DMS79 treated with DMSO at 0.1 percent for 48 hours (cell line): Measurements from ENCODE around the gene FUZ.

ENCODE experiments used
- DNase-seq: peaks from one replicate; lab custom pipeline; 2025; lab: John Stamatoyannopoulos, UW

FUZ gene

GRCh38 chr19:49805822-49806619 lies 7.1 kb downstream of the FUZ start:
- no peak for DNase-seq

GRCh38 chr19:49803529-49803856 lies 9.6 kb downstream of the FUZ start:
- DNase-seq = no peak

- no peak for DNase-seq
Measured at GRCh38 chr19:49802836-49803528, 10.1 kb downstream of the FUZ start.

- DNase-seq = no peak
Measured at GRCh38 chr19:49801966-49802661, 11.0 kb downstream of the FUZ start.

GRCh38 chr19:49801401-49801888 lies 11.6 kb downstream of the FUZ start:
- no peak for DNase-seq

GRCh38 chr19:49800771-49801170 lies 12.3 kb downstream of the FUZ start:
- no peak for DNase-seq

GRCh38 chr19:49799798-49800376 lies 13.2 kb downstream of the FUZ start:
- no peak for DNase-seq

GRCh38 chr19:49799271-49799797 lies 13.8 kb downstream of the FUZ start:
- DNase-seq = no peak

GRCh38 chr19:49798574-49798973 lies 14.5 kb downstream of the FUZ start:
- no peak for DNase-seq

GRCh38 chr19:49795615-49796014 lies 17.5 kb downstream of the FUZ start:
- no peak for DNase-seq

- no peak for DNase-seq
Measured at GRCh38 chr19:49793561-49793840, 19.6 kb downstream of the FUZ start.

- DNase-seq = no peak
Measured at GRCh38 chr19:49792829-49793560, 20.1 kb downstream of the FUZ start.

GRCh38 chr19:49791776-49792445 lies 21.2 kb downstream of the FUZ start:
- no peak for DNase-seq

GRCh38 chr19:49790866-49791265 lies 22.2 kb downstream of the FUZ start:
- DNase-seq = no peak

GRCh38 chr19:49788857-49789256 lies 24.2 kb downstream of the FUZ start:
- no peak for DNase-seq

GRCh38 chr19:49787746-49788145 lies 25.3 kb downstream of the FUZ start:
- no peak for DNase-seq

- DNase-seq = no peak
Measured at GRCh38 chr19:49786376-49786820, 26.7 kb downstream of the FUZ start.

- DNase-seq = no peak
Measured at GRCh38 chr19:49782515-49782914, 30.6 kb downstream of the FUZ start.

GRCh38 chr19:49781394-49781793 lies 31.7 kb downstream of the FUZ start:
- no peak for DNase-seq

GRCh38 chr19:49780861-49781260 lies 32.2 kb downstream of the FUZ start:
- no peak for DNase-seq
